ENCODE results near the gene HKDC1. TPM values are rescaled to one million over a fixed set of nuclear protein-coding genes. Genes with fewer than 3 reads are reported as not detected.
A peak's percentile ranks its signal among the peaks of the same experiment; 100 is the strongest.

HKDC1 gene
- total RNA-seq, 2 donors from 2014 or later, result 1.7 to 8.2 TPM

DNA sequence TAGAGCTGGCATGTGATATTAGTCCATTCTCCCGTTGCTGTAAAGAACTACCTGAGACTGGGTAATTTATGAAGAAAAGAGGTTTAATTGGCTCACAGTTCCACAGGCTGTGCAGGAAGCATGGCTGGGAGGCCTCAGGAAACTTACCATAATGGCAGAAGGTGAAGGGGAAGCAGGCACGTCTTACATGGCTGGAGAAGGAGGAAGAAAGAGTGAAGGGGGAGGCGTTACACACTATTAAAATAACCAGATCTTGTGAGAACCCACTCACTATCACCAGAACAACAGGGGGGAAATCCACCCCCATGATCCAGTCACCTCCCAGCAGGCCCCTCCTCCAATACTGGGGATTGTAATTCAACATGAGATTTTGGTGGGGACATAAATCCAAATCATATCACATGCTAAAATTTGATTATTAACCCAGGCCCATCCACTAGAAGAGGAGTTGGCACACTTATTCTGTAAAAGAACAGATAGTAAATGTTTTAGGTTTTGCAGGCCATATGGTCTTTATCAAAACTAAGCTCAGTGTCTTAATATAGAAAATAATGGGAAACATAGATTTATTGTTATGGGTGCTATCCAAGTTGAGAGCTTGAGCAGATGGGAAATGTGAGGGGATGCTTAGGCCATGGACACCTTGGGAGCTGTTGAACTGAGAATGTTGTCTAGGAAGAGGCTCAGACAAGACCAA lies 39.6 kb downstream of the HKDC1 start:
- Mint-ChIP-seq H3K36me3 (ENCODE audit: low read depth) (peaks cover 3% of the 10 kb centered on the region), H3K27ac (peak overlapping the region; percentile 72), H3K4me1 (peaks cover 14% of the 10 kb centered on the region), H3K4me3 (no peak overlapping the region), H3K27me3 (peaks cover 5% of the 10 kb centered on the region)
- no peak for ATAC-seq
- DNase-seq, result no peak
- H3K9me3 ChIP-seq (ENCODE audit: control insufficient read depth, low read length, poor library complexity, severe bottlenecking), result no peaks in the 10 kb centered on the region

GRCh38 chr10:69261184-69261583 lies 41.1 kb downstream of the HKDC1 start:
- H3K4me1 Mint-ChIP-seq, result peaks cover 14% of the 10 kb centered on the region
- peaks cover 5% of the 10 kb centered on the region for H3K27me3 Mint-ChIP-seq
- ATAC-seq (no peak), DNase-seq (no peak)
- H3K27ac Mint-ChIP-seq, result no peak overlapping the region
- H3K36me3 Mint-ChIP-seq (ENCODE audit: low read depth), result peaks cover 5% of the 10 kb centered on the region
- no peak overlapping the region for H3K4me3 Mint-ChIP-seq
- no peaks in the 10 kb centered on the region for H3K9me3 ChIP-seq (ENCODE audit: control insufficient read depth, low read length, poor library complexity, severe bottlenecking)

DNA sequence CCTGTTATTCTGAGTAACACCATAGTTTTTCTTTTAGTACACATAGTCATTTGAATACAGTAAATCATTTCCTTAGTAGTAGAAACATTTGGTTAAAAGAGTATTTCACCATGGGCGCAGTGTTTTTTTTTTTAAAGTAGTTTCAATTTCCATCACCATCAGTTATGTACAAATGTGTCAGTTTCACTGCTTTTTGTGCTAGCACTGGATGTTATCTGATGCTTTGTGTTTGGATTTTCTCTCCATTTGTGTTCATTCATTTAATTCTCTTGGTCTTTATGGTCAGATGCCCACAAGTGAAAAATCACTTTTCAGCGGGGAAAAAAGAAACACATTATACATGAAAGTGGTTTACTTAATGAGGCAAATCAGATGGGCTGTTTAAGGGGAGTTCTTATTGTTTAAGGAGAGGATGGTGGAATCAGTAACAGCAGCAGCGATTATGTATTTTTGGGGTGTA lies 42.2 kb downstream of the HKDC1 start:
- Mint-ChIP-seq H3K27ac (peak overlapping the region; percentile 62), H3K36me3 (ENCODE audit: low read depth) (peaks cover 5% of the 10 kb centered on the region), H3K4me3 (no peak overlapping the region), H3K4me1 (peaks cover 14% of the 10 kb centered on the region), H3K27me3 (peaks cover 4% of the 10 kb centered on the region)
- no peak for DNase-seq
- no peaks in the 10 kb centered on the region for H3K9me3 ChIP-seq (ENCODE audit: control insufficient read depth, low read length, poor library complexity, severe bottlenecking)
- ATAC-seq, result no peak

DNA sequence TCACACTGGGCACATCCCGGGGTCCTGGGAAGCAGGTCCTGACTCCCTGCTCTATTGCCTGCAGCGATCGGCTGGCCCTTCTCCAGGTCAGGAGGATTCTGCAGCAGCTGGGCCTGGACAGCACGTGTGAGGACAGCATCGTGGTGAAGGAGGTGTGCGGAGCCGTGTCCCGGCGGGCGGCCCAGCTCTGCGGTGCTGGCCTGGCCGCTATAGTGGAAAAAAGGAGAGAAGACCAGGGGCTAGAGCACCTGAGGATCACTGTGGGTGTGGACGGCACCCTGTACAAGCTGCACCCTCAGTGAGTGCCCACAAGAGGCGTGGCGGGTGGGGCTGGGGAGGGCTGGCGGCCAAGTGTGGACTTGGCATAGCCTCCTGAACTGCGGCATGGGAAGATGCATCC lies 45.4 kb downstream of the HKDC1 start:
- no peak for ATAC-seq
- H3K27me3 Mint-ChIP-seq, result no peaks in the 10 kb centered on the region
- DNase-seq, result no peak

GRCh38 chr10:69268761-69269416 lies 48.8 kb downstream of the HKDC1 start:
- Mint-ChIP-seq H3K36me3 (ENCODE audit: low read depth) (peaks cover 2% of the 10 kb centered on the region), H3K27me3 (no peaks in the 10 kb centered on the region), H3K27ac (no peak overlapping the region), H3K4me1 (peaks cover 6% of the 10 kb centered on the region), H3K4me3 (no peak overlapping the region)
- ATAC-seq, result no peak
- no peak for DNase-seq
- no peaks in the 10 kb centered on the region for H3K9me3 ChIP-seq (ENCODE audit: control insufficient read depth, low read length, poor library complexity, severe bottlenecking)

More for the DNA sequence above, 45.4 kb downstream of the HKDC1 start:
- Mint-ChIP-seq H3K27ac (no peak overlapping the region), H3K4me3 (no peak overlapping the region), H3K36me3 (ENCODE audit: low read depth) (peaks cover 2% of the 10 kb centered on the region), H3K4me1 (peaks cover 12% of the 10 kb centered on the region)
- H3K9me3 ChIP-seq (ENCODE audit: control insufficient read depth, low read length, poor library complexity, severe bottlenecking), result no peaks in the 10 kb centered on the region

DNA sequence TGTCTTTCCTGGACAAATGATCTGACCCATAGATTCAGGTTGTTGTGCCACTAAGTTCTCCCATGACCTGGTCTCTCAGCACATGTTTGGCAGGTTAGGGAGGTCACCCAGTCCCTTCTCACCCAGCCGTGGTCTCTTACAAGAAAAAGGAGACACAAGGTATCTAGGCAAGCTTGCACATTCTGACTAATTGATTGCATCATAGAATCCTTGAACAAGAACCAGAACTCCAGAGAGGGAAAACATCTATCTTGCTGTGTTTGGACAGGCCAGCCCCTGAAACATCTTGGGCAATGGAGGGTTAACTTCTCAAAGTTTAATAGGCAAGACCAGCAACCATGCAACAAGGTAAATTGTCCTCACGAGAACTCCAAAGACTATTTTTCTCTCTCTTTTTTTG lies 49.6 kb downstream of the HKDC1 start:
- Mint-ChIP-seq H3K27ac (no peak overlapping the region), H3K4me1 (peaks cover 6% of the 10 kb centered on the region), H3K36me3 (ENCODE audit: low read depth) (peaks cover 2% of the 10 kb centered on the region), H3K4me3 (peak overlapping the region; percentile 5), H3K27me3 (no peaks in the 10 kb centered on the region)
- no peaks in the 10 kb centered on the region for H3K9me3 ChIP-seq (ENCODE audit: control insufficient read depth, low read length, poor library complexity, severe bottlenecking)
- ATAC-seq (no peak), DNase-seq (no peak)

DNA sequence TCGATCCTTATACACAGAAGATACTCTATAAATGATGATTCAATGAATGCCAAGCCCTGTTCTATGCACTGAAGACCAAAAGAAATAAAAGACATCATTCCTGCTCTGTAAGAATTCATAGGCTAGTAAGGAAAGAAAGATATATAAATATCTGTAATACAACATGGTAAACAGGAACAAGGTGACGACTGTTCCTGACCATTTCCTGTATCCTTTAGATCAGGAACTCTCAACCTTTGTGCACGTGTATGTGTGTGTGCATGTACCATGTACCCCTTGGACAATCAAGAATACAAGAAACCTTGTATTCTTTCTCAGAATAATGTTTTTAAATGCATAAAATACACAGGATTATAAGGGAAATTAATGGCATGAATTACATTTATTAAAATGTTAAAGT lies 50.9 kb downstream of the HKDC1 start:
- H3K27me3 Mint-ChIP-seq, result no peaks in the 10 kb centered on the region
- no peak overlapping the region for H3K27ac Mint-ChIP-seq
- no peaks in the 10 kb centered on the region for H3K9me3 ChIP-seq (ENCODE audit: control insufficient read depth, low read length, poor library complexity, severe bottlenecking)
- peaks cover 6% of the 10 kb centered on the region for H3K4me1 Mint-ChIP-seq
- H3K36me3 Mint-ChIP-seq (ENCODE audit: low read depth), result no peaks in the 10 kb centered on the region
- DNase-seq (no peak), ATAC-seq (no peak)
- H3K4me3 Mint-ChIP-seq, result no peak overlapping the region

DNA sequence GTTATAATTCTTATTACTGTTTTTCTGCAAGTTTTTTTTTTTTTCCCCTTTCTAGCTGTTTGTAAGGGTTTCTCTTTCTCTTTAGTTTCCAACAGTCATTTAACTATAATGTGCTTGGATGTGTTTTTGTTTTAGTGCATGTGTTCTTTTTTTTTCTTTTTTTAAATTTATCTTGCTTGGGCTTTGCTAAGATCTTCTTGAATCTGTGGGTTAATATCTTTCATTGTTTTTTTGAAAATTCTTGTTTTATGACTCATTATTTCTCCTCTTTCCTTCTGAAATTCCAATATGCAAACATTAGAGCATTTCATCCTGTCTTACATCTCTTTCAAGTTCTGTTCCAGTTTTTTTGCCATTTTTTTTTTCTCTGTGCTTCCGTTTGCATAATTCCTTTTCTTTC lies 52.5 kb downstream of the HKDC1 start:
- Mint-ChIP-seq H3K27me3 (no peaks in the 10 kb centered on the region), H3K4me3 (no peak overlapping the region), H3K27ac (no peak overlapping the region), H3K36me3 (ENCODE audit: low read depth) (no peaks in the 10 kb centered on the region), H3K4me1 (peaks cover 6% of the 10 kb centered on the region)
- ATAC-seq, result no peak
- no peaks in the 10 kb centered on the region for H3K9me3 ChIP-seq (ENCODE audit: control insufficient read depth, low read length, poor library complexity, severe bottlenecking)
- DNase-seq, result no peak

DNA sequence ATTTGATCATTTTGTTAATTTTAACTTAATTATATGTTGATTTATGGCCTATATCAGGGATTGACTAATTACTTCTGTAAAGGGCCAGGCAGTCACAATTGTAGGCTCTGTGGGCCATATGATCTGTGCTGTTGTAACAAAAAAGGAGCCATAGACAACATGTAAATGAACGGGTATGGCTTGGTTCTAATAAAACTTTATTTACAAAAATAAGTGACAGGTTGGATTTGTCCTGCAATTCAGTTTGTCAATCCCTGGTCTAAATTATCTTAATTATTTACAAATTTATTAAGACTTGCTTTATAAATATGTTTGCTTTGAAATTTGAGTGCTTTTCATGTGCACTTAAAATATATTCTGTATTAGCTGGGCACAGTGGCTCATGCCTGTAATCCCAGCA lies 55.3 kb downstream of the HKDC1 start:
- no peak for DNase-seq
- ATAC-seq, result no peak
- H3K36me3 Mint-ChIP-seq (ENCODE audit: low read depth), result no peaks in the 10 kb centered on the region
- no peaks in the 10 kb centered on the region for H3K9me3 ChIP-seq (ENCODE audit: control insufficient read depth, low read length, poor library complexity, severe bottlenecking)
- no peak overlapping the region for H3K27ac Mint-ChIP-seq
- H3K4me1 Mint-ChIP-seq, result peaks cover 6% of the 10 kb centered on the region
- no peak overlapping the region for H3K4me3 Mint-ChIP-seq
- no peaks in the 10 kb centered on the region for H3K27me3 Mint-ChIP-seq

- Mint-ChIP-seq H3K27ac (no peak overlapping the region), H3K4me1 (peaks cover 5% of the 10 kb centered on the region), H3K36me3 (ENCODE audit: low read depth) (no peaks in the 10 kb centered on the region), H3K27me3 (peaks cover 7% of the 10 kb centered on the region), H3K4me3 (no peak overlapping the region)
- no peak for DNase-seq
- ATAC-seq, result no peak
- H3K9me3 ChIP-seq (ENCODE audit: control insufficient read depth, low read length, poor library complexity, severe bottlenecking), result no peaks in the 10 kb centered on the region
These were observed 56.4 kb downstream of the HKDC1 start for GRCh38 chr10:69276503-69276902.

DNA sequence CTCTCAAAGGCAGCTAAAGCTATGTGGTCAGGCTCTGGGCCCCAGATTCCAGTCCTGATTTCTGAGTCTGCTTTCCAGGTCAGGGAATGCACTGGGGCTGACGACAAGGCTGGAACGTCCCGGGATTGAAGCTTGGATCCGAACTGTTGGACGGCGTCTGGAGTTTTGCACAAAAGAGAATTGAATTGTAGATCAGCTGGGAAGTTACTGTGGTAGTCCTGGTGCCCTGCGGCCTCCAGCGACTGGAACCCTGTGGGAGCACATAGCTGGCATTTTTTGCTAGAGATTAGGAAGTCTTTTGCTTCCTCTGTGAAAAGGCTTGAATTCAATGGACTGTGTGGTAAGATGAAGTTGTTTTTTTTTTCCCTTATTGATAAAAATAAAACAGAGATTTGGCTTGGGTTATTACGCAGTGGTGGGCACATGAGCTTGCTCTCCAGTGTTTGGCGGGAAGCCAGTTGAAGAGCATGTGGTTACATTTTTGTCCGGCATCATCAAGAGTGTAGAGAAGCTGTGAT lies 58.4 kb downstream of the HKDC1 start, which contains the start of gene HK1:
Gene HK1, plus strand, starts transcription at position 51 of the 518 bp plus-strand sequence.
- Mint-ChIP-seq H3K4me1 (peaks cover 5% of the 10 kb centered on the region), H3K36me3 (ENCODE audit: low read depth) (no peaks in the 10 kb centered on the region), H3K4me3 (no peak within 1 kb of the TSS), H3K27me3 (peaks cover 8% of the 10 kb centered on the region), H3K27ac (no peak within 1 kb of the TSS)
- H3K9me3 ChIP-seq (ENCODE audit: control insufficient read depth, low read length, poor library complexity, severe bottlenecking), result no peaks in the 10 kb centered on the region
- DNase-seq (no peak), ATAC-seq (no peak)

DNA sequence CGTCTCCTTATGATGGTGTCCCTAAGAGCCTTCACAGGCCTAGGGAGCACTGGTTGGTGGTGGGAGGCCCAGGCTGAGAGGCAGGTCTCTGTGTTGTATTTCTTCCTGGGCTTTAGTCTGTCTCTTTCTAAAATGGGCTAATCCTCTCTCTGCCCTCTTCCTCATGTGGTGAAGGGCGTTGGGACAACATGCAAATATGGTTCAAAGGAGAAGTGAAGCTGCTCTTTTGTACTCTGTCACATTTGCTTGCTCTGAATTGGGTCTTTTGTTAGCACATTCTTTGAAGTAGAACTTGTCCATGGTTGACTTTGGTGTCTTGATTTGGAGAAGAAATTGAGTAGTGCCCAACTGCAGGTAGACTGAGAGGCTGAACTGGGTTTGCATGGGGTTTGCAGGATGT lies 59.0 kb downstream of the HKDC1 start:
- Mint-ChIP-seq H3K27ac (no peak overlapping the region), H3K27me3 (peaks cover 8% of the 10 kb centered on the region), H3K36me3 (ENCODE audit: low read depth) (no peaks in the 10 kb centered on the region), H3K4me1 (peaks cover 5% of the 10 kb centered on the region), H3K4me3 (no peak overlapping the region)
- ATAC-seq (no peak), DNase-seq (no peak)
- no peaks in the 10 kb centered on the region for H3K9me3 ChIP-seq (ENCODE audit: control insufficient read depth, low read length, poor library complexity, severe bottlenecking)

DNA sequence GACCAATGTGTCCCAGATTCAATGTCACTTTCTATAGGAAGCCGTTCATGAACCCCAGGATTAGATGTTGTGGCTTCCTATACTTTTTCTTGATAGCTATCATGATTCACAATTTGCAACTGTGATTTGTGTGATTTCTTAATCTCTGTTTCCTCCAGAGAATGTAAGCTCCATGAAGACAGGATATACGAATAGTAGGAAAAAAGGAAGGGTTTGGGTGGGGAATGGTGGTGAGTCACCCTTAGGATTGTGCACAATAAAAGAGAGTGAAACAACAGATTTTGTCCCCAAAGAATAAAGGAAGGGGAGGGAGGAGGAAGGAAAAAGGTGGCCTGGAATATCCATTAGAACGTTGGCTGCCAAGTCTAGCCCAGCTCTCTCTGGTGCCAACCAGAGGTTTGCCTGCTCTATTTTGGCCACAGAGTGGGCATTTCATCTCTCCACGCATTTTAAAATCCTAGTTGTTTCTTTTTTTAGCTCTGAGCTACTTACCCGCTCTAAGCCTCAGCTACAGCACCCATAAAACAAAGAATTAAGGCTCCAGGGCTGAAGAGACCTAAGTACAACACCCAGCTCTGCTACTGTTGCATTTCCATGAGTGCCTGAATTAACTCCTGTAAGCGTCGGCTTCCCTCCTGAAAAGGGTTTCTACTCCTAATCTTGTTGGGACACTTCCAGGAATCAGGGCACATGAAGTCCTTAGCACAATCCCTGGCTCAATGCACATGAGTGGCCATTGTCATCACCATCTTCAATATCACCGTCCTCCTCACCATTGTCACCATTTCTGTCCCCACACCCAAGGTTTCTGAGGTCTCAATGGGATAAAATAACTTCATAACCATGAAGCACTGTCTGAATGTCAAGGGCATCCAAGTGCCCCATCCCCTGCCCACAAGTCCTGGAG lies 61.6 kb downstream of the HKDC1 start:
- no peak for DNase-seq
- no peak overlapping the region for H3K4me3 Mint-ChIP-seq
- peaks cover 5% of the 10 kb centered on the region for H3K4me1 Mint-ChIP-seq
- peaks cover 14% of the 10 kb centered on the region for H3K27me3 Mint-ChIP-seq
- H3K9me3 ChIP-seq (ENCODE audit: control insufficient read depth, low read length, poor library complexity, severe bottlenecking), result no peaks in the 10 kb centered on the region
- no peaks in the 10 kb centered on the region for H3K36me3 Mint-ChIP-seq (ENCODE audit: low read depth)
- no peak overlapping the region for H3K27ac Mint-ChIP-seq
- ATAC-seq, result no peak

All from T-helper 17 cell (primary cell).